HG02943 (cell line): ENCODE results near the gene ZBTB17.
"Not testable (repeated sequence)": the region's sequence is repeated elsewhere in the genome, so short reads cannot be mapped to it uniquely, and the experiment has no call there.

Experiments
- ATAC-seq: cut with Tn5 transposase; IDR thresholded peaks from one replicate; pipeline ENCODE4 v1.9.1; 2021; ENCODE audit warnings: mild to moderate bottlenecking, low read depth, moderate library complexity; ENCODE audit not compliant: unreplicated experiment

Gene ZBTB17

DNA sequence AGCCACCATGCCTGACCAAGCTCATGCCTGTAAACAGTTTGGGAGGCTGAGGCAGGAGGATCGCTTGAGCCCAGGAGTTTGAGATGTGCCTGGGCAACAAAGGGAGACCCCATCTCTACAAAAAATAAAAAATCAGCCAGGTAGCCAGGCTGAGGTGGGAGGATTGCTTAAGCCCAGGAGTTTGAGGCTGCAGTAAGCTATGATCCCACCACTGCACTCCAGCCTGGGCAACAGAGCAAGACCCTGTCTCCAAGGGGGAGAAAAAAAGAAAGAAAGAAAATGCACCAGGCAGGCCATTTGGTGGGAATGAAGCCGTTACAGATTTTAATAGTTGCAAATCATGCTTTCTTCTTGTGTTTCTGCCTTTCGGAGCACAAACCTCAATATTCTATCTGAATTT lies 62.3 kb downstream of the ZBTB17 start:
- ATAC-seq, result not testable (repeated sequence)

DNA sequence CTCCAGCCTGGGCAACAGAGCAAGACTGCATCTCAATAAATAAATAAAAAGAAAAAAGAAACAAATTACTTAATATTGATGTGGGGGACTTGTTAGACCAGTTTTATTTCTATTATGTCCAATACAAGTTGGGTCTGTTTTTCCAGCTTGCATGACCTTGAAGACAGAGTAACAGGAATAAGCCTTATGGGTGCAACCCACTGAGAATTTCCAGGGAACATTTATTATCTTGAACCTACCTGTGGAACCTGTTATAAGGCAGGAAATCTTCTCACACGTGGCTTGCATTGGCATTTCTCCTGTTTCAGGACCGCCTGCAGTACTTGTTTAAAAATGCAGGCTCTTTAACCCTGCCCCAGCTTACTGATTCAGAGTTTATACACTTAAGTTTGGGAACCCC lies 64.0 kb downstream of the ZBTB17 start:
- no peak for ATAC-seq

DNA sequence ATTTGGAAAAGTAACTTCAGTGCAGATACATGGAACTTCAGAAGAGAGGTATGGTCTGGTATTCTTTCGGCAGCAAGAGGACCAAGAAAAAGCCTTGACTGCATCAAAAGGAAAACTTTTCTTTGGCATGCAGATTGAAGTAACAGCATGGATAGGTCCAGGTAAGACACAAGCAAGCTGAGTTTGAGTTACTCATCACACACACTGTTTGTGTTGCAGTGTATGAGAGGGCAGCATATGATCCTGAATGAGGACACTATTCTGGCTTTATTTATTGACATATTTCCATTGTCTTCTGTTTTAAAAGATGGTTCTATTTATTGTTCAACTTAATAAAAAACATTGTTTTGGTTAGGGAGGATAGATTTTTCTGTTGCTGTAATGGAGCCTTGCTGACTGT lies 64.8 kb downstream of the ZBTB17 start:
- ATAC-seq, result no peak

DNA sequence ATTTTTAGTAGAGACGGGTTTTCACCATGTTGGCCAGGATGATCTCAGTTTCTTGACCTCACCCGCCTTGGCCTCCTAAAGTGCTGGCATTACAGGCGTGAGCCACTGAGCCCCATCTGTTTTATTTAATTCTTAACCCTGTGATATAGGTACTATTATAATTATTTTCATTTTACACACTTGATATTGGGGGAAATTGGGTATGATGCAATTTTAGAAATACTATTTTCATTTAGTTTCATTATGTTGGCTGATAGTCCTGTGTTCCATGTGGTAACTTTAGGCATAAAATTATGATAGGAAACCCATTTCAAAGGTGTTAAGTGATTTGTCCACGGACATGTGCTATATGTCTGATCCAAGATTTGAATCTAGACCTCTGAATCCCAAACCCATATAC lies 67.3 kb downstream of the ZBTB17 start:
- ATAC-seq, result no peak

DNA sequence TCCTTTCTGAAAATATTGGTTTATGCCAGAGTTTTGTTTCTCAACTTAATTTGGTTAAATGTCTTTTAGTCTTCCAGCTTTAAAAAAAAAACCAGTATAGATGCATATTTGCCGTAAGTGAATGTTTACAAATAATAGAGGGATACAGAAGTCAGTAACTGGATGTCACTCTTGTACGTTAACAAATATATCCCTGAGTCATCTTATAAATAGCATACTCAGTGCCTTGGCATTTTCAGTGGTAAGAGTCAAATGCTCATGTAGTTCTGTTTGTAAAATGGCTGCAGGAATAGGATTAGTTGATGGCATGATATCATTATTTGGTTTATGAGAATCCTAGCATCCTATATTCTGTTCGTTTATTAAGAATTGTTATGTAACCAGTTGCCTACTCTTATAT lies 73.0 kb downstream of the ZBTB17 start:
- no peak for ATAC-seq

DNA sequence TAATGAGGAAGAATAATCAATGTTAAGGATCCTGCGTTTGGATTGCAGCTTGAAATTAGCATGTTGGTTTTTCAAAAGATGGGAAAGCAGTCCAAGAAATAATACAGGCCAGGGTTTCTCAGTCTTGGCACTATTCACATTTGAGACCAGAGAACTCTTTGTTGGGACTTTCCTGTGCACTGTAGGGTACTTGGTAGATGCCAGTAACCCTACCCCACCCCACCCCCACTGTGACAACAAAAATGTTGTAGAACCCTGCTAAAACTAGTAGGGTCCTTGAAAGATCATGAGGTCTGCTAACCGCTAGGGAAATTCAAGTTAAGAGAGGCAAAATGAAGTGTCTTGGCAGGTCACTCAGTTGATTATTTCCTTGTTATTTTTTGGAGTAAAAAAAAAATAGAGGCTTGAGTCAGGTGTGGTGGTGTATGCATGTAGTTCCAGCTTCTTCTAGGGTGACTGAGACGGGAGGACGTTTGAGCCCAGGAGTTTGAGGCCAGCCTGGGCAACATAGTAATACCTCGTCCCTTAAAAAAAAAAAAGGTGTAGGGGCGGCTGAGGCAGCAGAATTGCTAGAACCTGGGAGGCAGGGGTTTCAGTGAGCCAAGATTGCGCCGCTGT lies 75.1 kb downstream of the ZBTB17 start:
- ATAC-seq, result no peak

DNA sequence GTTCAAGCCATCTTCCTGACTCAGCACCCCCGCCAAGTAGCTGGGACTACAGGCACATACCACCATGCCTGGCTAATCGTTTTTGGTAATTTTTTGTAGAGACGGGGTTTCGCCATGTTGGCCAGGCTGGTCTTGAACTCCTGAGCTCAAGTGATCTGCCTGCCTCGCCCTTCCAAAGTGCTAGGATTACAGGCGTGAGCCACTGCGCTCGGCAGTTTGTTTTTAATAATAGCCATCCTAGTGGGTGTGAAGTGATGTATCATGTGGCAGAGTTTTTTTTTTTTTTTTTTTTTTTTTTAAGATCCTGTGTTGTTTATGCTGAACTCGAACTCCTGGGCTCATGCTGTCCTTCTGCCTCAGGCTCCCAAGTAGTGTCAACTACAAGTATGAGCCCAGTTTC lies 76.6 kb downstream of the ZBTB17 start:
- no peak for ATAC-seq

DNA sequence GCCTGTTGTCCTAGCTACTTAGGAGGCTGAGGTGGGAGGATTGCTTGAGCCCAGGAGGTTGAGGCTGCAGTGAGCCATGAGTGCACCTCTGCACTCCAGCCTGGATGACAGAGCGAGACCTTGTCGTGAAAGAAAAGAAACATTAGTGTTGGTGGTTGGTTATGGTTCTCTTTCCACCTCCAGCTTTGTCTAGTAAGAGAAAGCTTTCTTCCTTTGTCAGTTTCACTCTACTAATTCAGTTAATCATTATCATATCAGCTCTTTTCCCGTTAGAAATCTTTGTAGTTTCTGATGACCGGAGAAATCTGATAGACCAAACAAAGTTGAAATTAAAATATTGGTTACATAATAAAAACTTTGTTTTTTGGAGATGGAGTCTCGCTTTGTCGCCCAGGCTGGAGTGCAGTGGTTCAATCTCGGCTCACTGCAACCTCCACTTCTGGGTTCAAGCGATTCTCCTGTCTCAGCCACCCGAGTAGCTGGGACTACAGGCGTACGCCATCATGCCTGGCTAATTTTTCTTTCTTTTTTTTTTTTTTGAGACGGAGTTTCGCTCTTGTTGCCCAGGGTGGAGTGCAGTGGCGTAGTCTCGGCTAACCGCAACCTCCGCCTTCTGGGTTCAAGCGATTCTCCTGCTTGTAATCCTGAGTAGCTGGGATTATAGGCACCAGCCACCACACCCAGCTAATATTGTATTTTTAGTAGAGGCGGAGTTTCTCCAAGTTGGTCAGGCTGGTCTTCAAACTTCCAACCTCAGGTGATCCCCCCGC lies 78.9 kb downstream of the ZBTB17 start:
- not testable (repeated sequence) for ATAC-seq

DNA sequence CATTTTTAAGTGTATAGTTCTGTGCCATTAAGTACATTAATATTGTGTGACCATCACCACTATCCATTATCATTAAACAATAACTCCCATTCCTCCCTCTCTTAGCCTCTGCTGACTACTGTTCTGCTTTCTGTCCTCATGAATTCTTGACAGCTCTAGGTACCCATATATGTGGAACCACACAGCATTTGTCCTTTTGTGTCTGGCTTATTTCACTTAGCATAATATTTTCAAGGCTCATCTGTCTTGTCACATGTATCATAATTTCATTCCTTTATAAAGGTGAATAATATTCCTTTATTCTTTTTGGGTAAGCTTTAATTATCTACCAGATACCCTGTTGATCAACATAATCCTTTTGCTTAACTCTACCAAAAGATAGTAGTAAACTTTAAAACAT lies 80.7 kb downstream of the ZBTB17 start:
- no peak for ATAC-seq

DNA sequence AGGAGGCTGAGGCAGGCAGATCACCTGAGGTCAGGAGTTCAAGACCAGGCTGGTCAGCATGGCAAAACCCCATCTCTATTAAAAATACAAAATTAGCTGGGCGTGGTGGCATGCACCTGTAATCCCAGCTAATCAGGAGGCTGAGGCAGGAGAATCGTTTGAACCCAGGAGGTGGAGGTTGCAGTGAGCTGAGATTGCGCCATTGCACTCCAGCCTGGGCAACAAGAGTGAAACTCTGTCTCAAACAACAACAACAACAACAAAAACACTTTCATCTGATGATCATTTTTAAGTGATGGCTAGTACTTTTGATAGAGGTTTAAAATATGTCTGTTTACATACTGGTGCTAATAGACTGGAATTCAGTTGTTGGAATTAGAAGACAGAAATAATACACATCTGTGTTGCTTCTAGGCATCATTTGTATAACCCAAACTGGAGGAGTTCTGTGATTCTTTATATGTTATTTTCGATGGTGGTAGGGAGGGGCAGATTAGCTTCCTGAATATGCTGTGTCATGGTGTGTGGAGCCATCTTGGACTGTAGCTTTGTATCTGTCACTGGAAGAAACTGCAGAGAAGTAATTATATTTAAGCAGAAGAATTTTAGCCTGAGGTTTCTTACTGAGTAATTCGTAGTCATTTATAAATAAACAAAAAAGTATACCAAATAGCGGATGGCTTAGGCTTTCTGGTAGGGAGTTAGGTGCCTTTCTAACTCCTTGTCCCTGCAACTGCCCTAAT lies 82.9 kb downstream of the ZBTB17 start:
- ATAC-seq, result not testable (repeated sequence)
